Spinal cord (tissue), 10 donors: ENCODE results near the gene CATSPERB. TPM values are rescaled to one million over a fixed set of nuclear protein-coding genes. Genes with fewer than 3 reads are reported as not detected.
"Not testable (repeated sequence)": the region's sequence is repeated elsewhere in the genome, so short reads cannot be mapped to it uniquely, and the experiment has no call there.

Experiments used
- DNase-seq, 6 donors: peaks; one replicate each; pipeline versions ENCODE4 v3.0.0 to v3.0.0-alpha.2; 2013 to 2015; ENCODE audit warnings: low spot score in 6 of 6, low read depth in 4 of 6
- H3K27ac ChIP-seq: one replicate; pipeline ENCODE4 v1.5.1; 2013; ENCODE audit warnings: low read depth, low read length, control low read depth
- H3K27me3 ChIP-seq: one replicate; pipeline ENCODE4 v1.6.1; 2013; ENCODE audit warnings: low read length; ENCODE audit not compliant: control insufficient read depth, insufficient read depth
- H3K36me3 ChIP-seq: one replicate; pipeline ENCODE4 v1.6.1; 2013; ENCODE audit warnings: low read length; ENCODE audit not compliant: control insufficient read depth, insufficient read depth
- H3K4me1 ChIP-seq: one replicate; pipeline ENCODE4 v1.6.1; 2013; ENCODE audit warnings: low read length; ENCODE audit not compliant: control insufficient read depth, insufficient read depth
- H3K4me3 ChIP-seq: one replicate; pipeline ENCODE4 v1.5.1; 2013; ENCODE audit warnings: low read depth, low read length, control low read depth
- H3K9me3 ChIP-seq: one replicate; pipeline ENCODE4 v1.6.1; 2013; ENCODE audit warnings: low read length; ENCODE audit not compliant: control insufficient read depth, insufficient read depth
- WGBS: methylation state at CpG from one replicate; pipeline ENCODE4 v1.1.5; 2013; ENCODE audit warnings: missing lambda C conversion rate; ENCODE audit not compliant: insufficient coverage; 5-methylcytosine and 5-hydroxymethylcytosine counted together
- polyA plus RNA-seq, 2 donors: library from polyadenylated mRNA; unstranded; fragments of 120-200 nt; gene quantifications; one replicate each; pipeline ENCODE4 v1.2.1, GENCODE V29; 2013; ENCODE audit not compliant: insufficient read length in 2 of 2
- total RNA-seq, 2 donors: library from RNA; depleted of rRNA in 1 of 2; stranded (reverse); fragments of 120-200 nt in 1 of 2; fragments of >200 nt in 1 of 2; gene quantifications; one replicate each; pipeline versions ENCODE4 v1.2.3 to v1.2.4, GENCODE V29; 2013 to 2014
- donor health status: healthy.

The CATSPERB gene
- total and polyA plus RNA-seq, 4 donors = 0.29 to 2.1 (median 0.47) TPM

GRCh38 chr14:91719839-91720238 is 12.0 kb downstream of the CATSPERB start:
- Histone ChIP-seq H3K4me3 (no peak overlapping the region), H3K36me3 (no peaks in the 10 kb centered on the region), H3K4me1 (no peaks in the 10 kb centered on the region), H3K27ac (no peak overlapping the region), H3K9me3 (no peaks in the 10 kb centered on the region), H3K27me3 (no peaks in the 10 kb centered on the region)
- no peak for DNase-seq
- WGBS = 100% methylated on average over 1 of the region's 3 CpGs

GRCh38 chr14:91716999-91717398 is 14.9 kb downstream of the CATSPERB start:
- Histone ChIP-seq H3K4me3 (no peak overlapping the region), H3K4me1 (no peaks in the 10 kb centered on the region), H3K27me3 (no peaks in the 10 kb centered on the region), H3K27ac (no peak overlapping the region), H3K9me3 (no peaks in the 10 kb centered on the region), H3K36me3 (no peaks in the 10 kb centered on the region)
- DNase-seq = no peak
- WGBS = no CpG with 5 or more reads among the region's 1 CpG

GRCh38 chr14:91714805-91715204 is 17.1 kb downstream of the CATSPERB start:
- Histone ChIP-seq H3K4me1 (no peaks in the 10 kb centered on the region), H3K27ac (no peak overlapping the region), H3K36me3 (no peaks in the 10 kb centered on the region), H3K9me3 (no peaks in the 10 kb centered on the region), H3K4me3 (no peak overlapping the region), H3K27me3 (no peaks in the 10 kb centered on the region)
- DNase-seq = no peak
- WGBS = 100% methylated on average over 2 of the region's 6 CpGs

GRCh38 chr14:91708795-91709194 is 23.1 kb downstream of the CATSPERB start:
- H3K9me3 ChIP-seq = no peaks in the 10 kb centered on the region
- no peaks in the 10 kb centered on the region for H3K4me1 ChIP-seq
- H3K4me3 ChIP-seq = no peak overlapping the region
- WGBS = 97% methylated on average over 3 of the region's 3 CpGs
- DNase-seq = no peak
- H3K27ac ChIP-seq = no peak overlapping the region
- H3K27me3 ChIP-seq = no peaks in the 10 kb centered on the region
- no peaks in the 10 kb centered on the region for H3K36me3 ChIP-seq

GRCh38 chr14:91706996-91707395 is 24.9 kb downstream of the CATSPERB start:
- no peaks in the 10 kb centered on the region for H3K27me3 ChIP-seq
- no peak for DNase-seq
- no peaks in the 10 kb centered on the region for H3K36me3 ChIP-seq
- no peaks in the 10 kb centered on the region for H3K4me1 ChIP-seq
- H3K27ac ChIP-seq = no peak overlapping the region
- H3K4me3 ChIP-seq = no peak overlapping the region
- H3K9me3 ChIP-seq = no peaks in the 10 kb centered on the region

GRCh38 chr14:91694643-91695042 is 37.2 kb downstream of the CATSPERB start:
- H3K36me3 ChIP-seq = no peaks in the 10 kb centered on the region
- H3K27me3 ChIP-seq = no peaks in the 10 kb centered on the region

GRCh38 chr14:91693346-91693745 is 38.5 kb downstream of the CATSPERB start:
- Histone ChIP-seq H3K4me1 (no peaks in the 10 kb centered on the region), H3K9me3 (no peaks in the 10 kb centered on the region), H3K27ac (no peak overlapping the region), H3K4me3 (no peak overlapping the region), H3K36me3 (no peaks in the 10 kb centered on the region), H3K27me3 (no peaks in the 10 kb centered on the region)
- 83% methylated on average over 1 of the region's 1 CpG for WGBS
- DNase-seq = no peak

More at GRCh38 chr14:91694643-91695042, 37.2 kb downstream of the CATSPERB start:
- no peaks in the 10 kb centered on the region for H3K4me1 ChIP-seq
- no peaks in the 10 kb centered on the region for H3K9me3 ChIP-seq
- no peak overlapping the region for H3K4me3 ChIP-seq
- no peak overlapping the region for H3K27ac ChIP-seq
- WGBS = no CpG with 5 or more reads among the region's 2 CpGs
- DNase-seq = no peak

GRCh38 chr14:91692075-91692474 is 39.8 kb downstream of the CATSPERB start:
- Histone ChIP-seq H3K27ac (no peak overlapping the region), H3K27me3 (no peaks in the 10 kb centered on the region), H3K4me1 (no peaks in the 10 kb centered on the region), H3K4me3 (no peak overlapping the region), H3K9me3 (no peaks in the 10 kb centered on the region), H3K36me3 (no peaks in the 10 kb centered on the region)
- 100% methylated on average over 2 of the region's 7 CpGs for WGBS
- no peak for DNase-seq

GRCh38 chr14:91689608-91690007 is 42.3 kb downstream of the CATSPERB start:
- no peak overlapping the region for H3K4me3 ChIP-seq
- no peaks in the 10 kb centered on the region for H3K9me3 ChIP-seq
- H3K27ac ChIP-seq = no peak overlapping the region
- H3K27me3 ChIP-seq = no peaks in the 10 kb centered on the region
- no peaks in the 10 kb centered on the region for H3K36me3 ChIP-seq
- no CpG with 5 or more reads among the region's 1 CpG for WGBS
- DNase-seq = no peak
- no peaks in the 10 kb centered on the region for H3K4me1 ChIP-seq

GRCh38 chr14:91687436-91687835 is 44.5 kb downstream of the CATSPERB start:
- not testable (repeated sequence) for H3K9me3 ChIP-seq, H3K4me3 ChIP-seq, DNase-seq, H3K27me3 ChIP-seq, H3K4me1 ChIP-seq, H3K36me3 ChIP-seq, H3K27ac ChIP-seq
- 50% methylated on average over 1 of the region's 4 CpGs for WGBS
